ENCODE results near the gene IL17B.

- no peak for TF ChIP-seq ETV6 (CRISPR knock-in tag; IDR thresholded peaks at IDR 0.05)
- TF ChIP-seq CTCF (IDR thresholded peaks at IDR 0.05), result no peak
- TF ChIP-seq E2F4 (CRISPR knock-in tag; IDR thresholded peaks at IDR 0.05; ENCODE audit: borderline replicate concordance, low read depth), result no peak
- TF ChIP-seq CBFB (CRISPR knock-in tag; IDR thresholded peaks at IDR 0.05; ENCODE audit: low read depth), result no peak
- no peak for TF ChIP-seq MAX (CRISPR knock-in tag; IDR thresholded peaks at IDR 0.05)
- TF ChIP-seq MXD4 (CRISPR knock-in tag; IDR thresholded peaks at IDR 0.05; ENCODE audit: borderline replicate concordance), result no peak
- no peak for TF ChIP-seq KAT7 (CRISPR knock-in tag; IDR thresholded peaks at IDR 0.05; ENCODE audit: borderline replicate concordance)
- TF ChIP-seq TCF7 (CRISPR knock-in tag; IDR thresholded peaks at IDR 0.05; ENCODE audit: low read depth), result no peak
- TF ChIP-seq NR3C1 (CRISPR knock-in tag; conservative IDR thresholded peaks at IDR 0.05; ENCODE audit: low read depth), result no peak
- TF ChIP-seq, protein P1, sequence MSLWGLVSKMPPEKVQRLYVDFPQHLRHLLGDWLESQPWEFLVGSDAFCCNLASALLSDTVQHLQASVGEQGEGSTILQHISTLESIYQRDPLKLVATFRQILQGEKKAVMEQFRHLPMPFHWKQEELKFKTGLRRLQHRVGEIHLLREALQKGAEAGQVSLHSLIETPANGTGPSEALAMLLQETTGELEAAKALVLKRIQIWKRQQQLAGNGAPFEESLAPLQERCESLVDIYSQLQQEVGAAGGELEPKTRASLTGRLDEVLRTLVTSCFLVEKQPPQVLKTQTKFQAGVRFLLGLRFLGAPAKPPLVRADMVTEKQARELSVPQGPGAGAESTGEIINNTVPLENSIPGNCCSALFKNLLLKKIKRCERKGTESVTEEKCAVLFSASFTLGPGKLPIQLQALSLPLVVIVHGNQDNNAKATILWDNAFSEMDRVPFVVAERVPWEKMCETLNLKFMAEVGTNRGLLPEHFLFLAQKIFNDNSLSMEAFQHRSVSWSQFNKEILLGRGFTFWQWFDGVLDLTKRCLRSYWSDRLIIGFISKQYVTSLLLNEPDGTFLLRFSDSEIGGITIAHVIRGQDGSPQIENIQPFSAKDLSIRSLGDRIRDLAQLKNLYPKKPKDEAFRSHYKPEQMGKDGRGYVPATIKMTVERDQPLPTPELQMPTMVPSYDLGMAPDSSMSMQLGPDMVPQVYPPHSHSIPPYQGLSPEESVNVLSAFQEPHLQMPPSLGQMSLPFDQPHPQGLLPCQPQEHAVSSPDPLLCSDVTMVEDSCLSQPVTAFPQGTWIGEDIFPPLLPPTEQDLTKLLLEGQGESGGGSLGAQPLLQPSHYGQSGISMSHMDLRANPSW (CRISPR knock-in tag; conservative IDR thresholded peaks at IDR 0.05; ENCODE audit: low read depth), result no peak
- TF ChIP-seq, protein P2, sequence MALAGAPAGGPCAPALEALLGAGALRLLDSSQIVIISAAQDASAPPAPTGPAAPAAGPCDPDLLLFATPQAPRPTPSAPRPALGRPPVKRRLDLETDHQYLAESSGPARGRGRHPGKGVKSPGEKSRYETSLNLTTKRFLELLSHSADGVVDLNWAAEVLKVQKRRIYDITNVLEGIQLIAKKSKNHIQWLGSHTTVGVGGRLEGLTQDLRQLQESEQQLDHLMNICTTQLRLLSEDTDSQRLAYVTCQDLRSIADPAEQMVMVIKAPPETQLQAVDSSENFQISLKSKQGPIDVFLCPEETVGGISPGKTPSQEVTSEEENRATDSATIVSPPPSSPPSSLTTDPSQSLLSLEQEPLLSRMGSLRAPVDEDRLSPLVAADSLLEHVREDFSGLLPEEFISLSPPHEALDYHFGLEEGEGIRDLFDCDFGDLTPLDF (CRISPR knock-in tag; IDR thresholded peaks at IDR 0.05), result no peak
- TF ChIP-seq GTF2I (CRISPR knock-in tag; conservative IDR thresholded peaks at IDR 0.05), result no peak
- TF ChIP-seq TP53 (CRISPR knock-in tag; IDR thresholded peaks at IDR 0.05), result no peak
- TF ChIP-seq ZNF138 (CRISPR knock-in tag; conservative IDR thresholded peaks at IDR 0.05), result no peak
These were observed 45.2 kb downstream of the IL17B start for GRCh38 chr5:149333711-149334443.
